CD8-positive, alpha-beta memory T cell (primary cell): ENCODE data around the gene PRH2. TPM values are rescaled to one million over a fixed set of nuclear protein-coding genes. Genes with fewer than 3 reads are reported as not detected.

Source experiments
- CTCF ChIA-PET: fragments of 350-600 bp; sonication (Branson Sonifier 250); formaldehyde crosslinking; loops from one replicate; lab custom pipeline; 2021; ENCODE audit warnings: antibody characterized with exemption; lab: Charles Lee
- POLR2A ChIA-PET: fragments of 350-600 bp; sonication (Branson Sonifier 250); formaldehyde crosslinking; loops from one replicate; lab custom pipeline; 2021; ENCODE audit warnings: antibody characterized with exemption; lab: Charles Lee
- DNase-seq, 5 donors: peaks; one replicate each; pipeline versions ENCODE4 v3.0.0 to v3.0.0-alpha.2; 2020 to 2022; ENCODE audit warnings: mixed read lengths in 1 of 5
- H3K27ac ChIP-seq: one replicate; pipeline ENCODE4 v1.7.0; 2013; ENCODE audit warnings: low read depth, mild to moderate bottlenecking, low read length, moderate library complexity
- H3K27me3 ChIP-seq: 2 replicates; pipeline ENCODE4 v1.7.0; 2013; ENCODE audit warnings: low read length, mild to moderate bottlenecking; ENCODE audit not compliant: insufficient read depth, poor library complexity, severe bottlenecking
- H3K36me3 ChIP-seq: 2 replicates; pipeline ENCODE4 v1.7.0; 2013; ENCODE audit warnings: mild to moderate bottlenecking, low read length, moderate library complexity; ENCODE audit not compliant: insufficient read depth
- H3K4me1 ChIP-seq: 2 replicates; pipeline ENCODE4 v1.7.0; 2013; ENCODE audit warnings: mild to moderate bottlenecking, low read length, moderate library complexity; ENCODE audit not compliant: insufficient read depth
- H3K4me3 ChIP-seq: 2 replicates; pipeline ENCODE4 v1.7.0; 2013; ENCODE audit warnings: mild to moderate bottlenecking, low read length
- H3K9me3 ChIP-seq: 2 replicates; pipeline ENCODE4 v1.7.0; 2013; ENCODE audit warnings: mild to moderate bottlenecking, low read length
- H3K27ac Mint-ChIP-seq, 8 donors: one replicate each; pipeline ENCODE4 v1.8.0; 2020 to 2021; ENCODE audit warnings: mixed read lengths in 8 of 8, mild to moderate bottlenecking in 6 of 8, inconsistent platforms in 3 of 8, moderate library complexity in 3 of 8
- H3K27me3 Mint-ChIP-seq, 2 donors: one replicate each; pipeline ENCODE4 v1.8.0; 2020 to 2021; ENCODE audit warnings: mixed read lengths in 2 of 2, mild to moderate bottlenecking in 1 of 2, moderate library complexity in 1 of 2
- H3K36me3 Mint-ChIP-seq, 3 donors: one replicate each; pipeline ENCODE4 v1.8.0; 2020 to 2021; ENCODE audit warnings: mixed read lengths in 3 of 3, inconsistent platforms in 1 of 3, mild to moderate bottlenecking in 1 of 3
- H3K4me1 Mint-ChIP-seq, 3 donors: one replicate each; pipeline ENCODE4 v1.8.0; 2020 to 2021; ENCODE audit warnings: mixed read lengths in 3 of 3, inconsistent platforms in 1 of 3, mild to moderate bottlenecking in 1 of 3
- H3K4me3 Mint-ChIP-seq, 7 donors: one replicate each; pipeline ENCODE4 v1.8.0; 2020 to 2021; ENCODE audit warnings: mixed read lengths in 7 of 7, mild to moderate bottlenecking in 6 of 7, moderate library complexity in 4 of 7, inconsistent platforms in 2 of 7
- H3K9me3 Mint-ChIP-seq, 5 donors: one replicate each; pipeline ENCODE4 v1.8.0; 2020 to 2022; ENCODE audit warnings: mixed read lengths in 5 of 5, mild to moderate bottlenecking in 3 of 5, moderate library complexity in 2 of 5, inconsistent platforms in 1 of 5
- polyA plus RNA-seq: library from polyadenylated mRNA; unstranded; fragments of 300-500 nt; fragmentation: Illumina TruSeq; gene quantifications from one replicate; pipeline ENCODE4 v1.2.3, GENCODE V29; 2021
- total RNA-seq, 2 experiments: library from RNA; stranded (reverse); gene quantifications; one replicate each; pipeline ENCODE4 v1.2.3, GENCODE V29; 2021

Gene PRH2
- total RNA-seq = not detected
- polyA plus RNA-seq = not detected

DNA sequence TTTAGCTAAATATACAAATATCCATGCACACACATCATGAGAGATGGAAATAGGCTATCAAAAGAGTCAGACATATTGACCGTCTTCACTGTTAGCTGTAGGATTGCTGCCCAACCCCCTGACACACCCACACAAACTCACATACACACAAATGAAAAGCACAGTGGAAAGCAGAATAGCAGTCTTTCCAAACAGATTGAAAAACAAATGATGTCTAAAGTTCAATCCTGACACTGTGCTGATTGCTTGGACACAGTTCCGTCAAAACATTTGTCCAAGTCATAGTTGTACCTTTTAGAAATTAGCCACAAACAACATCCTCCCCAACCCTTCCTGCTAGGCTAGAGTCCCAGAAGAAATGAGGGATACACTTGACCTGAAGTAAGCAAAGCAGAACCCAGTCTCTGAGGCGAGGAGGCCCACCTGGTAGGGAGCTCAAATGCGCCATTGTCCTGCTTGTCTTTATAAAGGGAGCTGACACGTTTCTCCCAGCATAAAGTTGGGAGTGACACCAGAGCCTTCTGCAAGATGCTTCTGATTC is at the start of gene PRH2:
Gene PRH2, plus strand, starts transcription at position 491 of the 541 bp plus-strand sequence. Its CDS starts 38 bp downstream, at position 529.
- POLR2A ChIA-PET = interaction anchor here (0.6 kb wide), 1 partner anchor 305 kb away, joined by 5 read pairs; no protein-coding TSS in a partner anchor

GRCh38 chr12:10884086-10884725 is 44.8 kb upstream of the PRH2 start, which contains the start of gene PRH1:
Gene PRH1 (minus strand): TSS chr12:10884255. CDS start chr12:10884217, 38 bp downstream.
- no peaks in the 10 kb centered on the region for H3K9me3 Mint-ChIP-seq
- POLR2A ChIA-PET = no interaction called here
- H3K36me3 ChIP-seq = no peaks in the 10 kb centered on the region
- no peak within 1 kb of the TSS for H3K4me3 Mint-ChIP-seq
- H3K4me3 ChIP-seq = no peak within 1 kb of the TSS
- CTCF ChIA-PET = no interaction called here
- H3K27me3 ChIP-seq = no peaks in the 10 kb centered on the region
- no peaks in the 10 kb centered on the region for H3K4me1 ChIP-seq
- H3K4me1 Mint-ChIP-seq = peaks cover 0 to 5% (median 0%) of the 10 kb centered on the region in 3 donors
- H3K27ac Mint-ChIP-seq = peak within 1 kb of the TSS in 1 of 8 donors; percentile 17
- H3K27me3 Mint-ChIP-seq = no peaks in the 10 kb centered on the region
- no peak within 1 kb of the TSS for H3K27ac ChIP-seq
- DNase-seq = no peak
- H3K9me3 ChIP-seq = no peaks in the 10 kb centered on the region
- peaks cover 9 to 26% (median 14%) of the 10 kb centered on the region in 3 donors for H3K36me3 Mint-ChIP-seq

More for the DNA sequence above, at the start of gene PRH2:
- H3K27ac Mint-ChIP-seq = peak within 1 kb of the TSS in 1 of 8 donors; percentile 7
- no peaks in the 10 kb centered on the region for H3K9me3 ChIP-seq
- peaks cover 0 to 17% (median 5%) of the 10 kb centered on the region in 3 donors for H3K36me3 Mint-ChIP-seq
- no peaks in the 10 kb centered on the region for H3K27me3 Mint-ChIP-seq
- no peaks in the 10 kb centered on the region for H3K27me3 ChIP-seq
- H3K4me1 ChIP-seq = no peaks in the 10 kb centered on the region
- DNase-seq = no peak
- H3K9me3 Mint-ChIP-seq = no peaks in the 10 kb centered on the region
- H3K36me3 ChIP-seq = no peaks in the 10 kb centered on the region
- CTCF ChIA-PET = no interaction called here
- H3K4me1 Mint-ChIP-seq = no peaks in the 10 kb centered on the region
- no peak within 1 kb of the TSS for H3K4me3 Mint-ChIP-seq
- H3K27ac ChIP-seq = no peak within 1 kb of the TSS
- H3K4me3 ChIP-seq = no peak within 1 kb of the TSS

DNA sequence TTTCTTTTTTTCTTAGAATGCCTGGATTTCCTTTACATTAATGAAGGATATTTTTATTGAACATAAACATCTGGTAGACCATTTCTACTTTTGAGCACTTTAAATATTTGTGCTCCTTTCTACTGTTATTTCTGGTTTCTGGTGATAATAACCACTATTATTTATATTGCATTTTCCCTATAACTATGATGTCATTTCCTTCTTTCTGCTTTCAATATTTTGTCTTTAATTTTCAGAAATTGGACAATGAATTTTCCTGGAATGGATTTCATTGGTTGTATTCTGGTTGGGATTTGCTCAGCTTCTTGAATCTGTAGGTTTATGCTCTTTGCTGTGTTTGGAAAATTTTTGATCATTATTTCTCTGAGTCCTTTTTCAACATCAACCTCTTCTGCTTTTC is 39.8 kb upstream of the PRH2 start:
- Mint-ChIP-seq H3K27me3 (no peaks in the 10 kb centered on the region), H3K9me3 (peaks cover 0 to 4% (median 0%) of the 10 kb centered on the region in 5 donors)

DNA sequence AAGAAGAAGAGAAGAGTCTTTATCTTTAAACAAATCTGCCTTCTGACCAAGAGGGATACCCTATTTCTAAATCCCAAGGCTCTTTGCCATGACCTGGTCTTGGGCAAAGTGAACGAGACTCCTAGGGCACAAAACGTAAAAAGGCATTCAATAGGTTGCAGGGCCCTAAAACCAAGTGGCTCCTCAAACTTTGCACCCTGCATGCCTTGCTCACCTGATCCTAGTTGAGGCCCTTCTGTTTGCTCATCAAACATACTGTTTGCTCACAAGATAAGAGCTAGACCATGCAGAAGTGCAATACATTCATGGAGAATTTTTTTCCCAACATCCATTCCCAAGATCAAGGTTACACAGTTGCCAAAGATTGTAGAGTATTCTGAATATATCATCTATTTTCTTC is 37.1 kb upstream of the PRH2 start:
- H3K36me3 ChIP-seq = no peaks in the 10 kb centered on the region
- Mint-ChIP-seq H3K9me3 (peaks cover 0 to 4% (median 0%) of the 10 kb centered on the region in 5 donors), H3K27me3 (no peaks in the 10 kb centered on the region), H3K27ac (no peak overlapping the region), H3K36me3 (peaks cover 8 to 32% (median 21%) of the 10 kb centered on the region in 3 donors), H3K4me3 (no peak overlapping the region), H3K4me1 (peaks cover 0 to under 1% (median 0%) of the 10 kb centered on the region in 3 donors)
- DNase-seq = no peak
- no peaks in the 10 kb centered on the region for H3K9me3 ChIP-seq
- CTCF ChIA-PET = no interaction called here
- no peak overlapping the region for H3K27ac ChIP-seq
- no peaks in the 10 kb centered on the region for H3K27me3 ChIP-seq
- no peak overlapping the region for H3K4me3 ChIP-seq
- H3K4me1 ChIP-seq = no peaks in the 10 kb centered on the region
- POLR2A ChIA-PET = no interaction called here

More for the DNA sequence above, 39.8 kb upstream of the PRH2 start:
- no peak overlapping the region for H3K27ac Mint-ChIP-seq
- Histone ChIP-seq H3K27me3 (no peaks in the 10 kb centered on the region), H3K9me3 (no peaks in the 10 kb centered on the region), H3K36me3 (no peaks in the 10 kb centered on the region), H3K27ac (no peak overlapping the region), H3K4me3 (no peak overlapping the region), H3K4me1 (no peaks in the 10 kb centered on the region)
- DNase-seq = no peak
- peaks cover 0 to 5% (median 0%) of the 10 kb centered on the region in 3 donors for H3K4me1 Mint-ChIP-seq
- peaks cover 4 to 26% (median 16%) of the 10 kb centered on the region in 3 donors for H3K36me3 Mint-ChIP-seq
- no peak overlapping the region for H3K4me3 Mint-ChIP-seq
- ChIA-PET POLR2A (no interaction called here), CTCF (no interaction called here)

GRCh38 chr12:10896854-10897253 is 32.2 kb upstream of the PRH2 start:
- no peak overlapping the region for H3K4me3 Mint-ChIP-seq
- CTCF ChIA-PET = no interaction called here
- H3K4me3 ChIP-seq = no peak overlapping the region
- H3K9me3 Mint-ChIP-seq = peaks cover 0 to 12% (median 4%) of the 10 kb centered on the region in 5 donors
- H3K9me3 ChIP-seq = no peaks in the 10 kb centered on the region
- H3K36me3 ChIP-seq = no peaks in the 10 kb centered on the region
- no peaks in the 10 kb centered on the region for H3K27me3 Mint-ChIP-seq
- H3K36me3 Mint-ChIP-seq = peaks cover 14 to 61% (median 15%) of the 10 kb centered on the region in 3 donors
- DNase-seq = no peak
- no peak overlapping the region for H3K27ac Mint-ChIP-seq
- POLR2A ChIA-PET = no interaction called here
- no peak overlapping the region for H3K27ac ChIP-seq
- no peaks in the 10 kb centered on the region for H3K27me3 ChIP-seq
- peaks cover 0 to 2% (median 0%) of the 10 kb centered on the region in 3 donors for H3K4me1 Mint-ChIP-seq
- no peaks in the 10 kb centered on the region for H3K4me1 ChIP-seq

DNA sequence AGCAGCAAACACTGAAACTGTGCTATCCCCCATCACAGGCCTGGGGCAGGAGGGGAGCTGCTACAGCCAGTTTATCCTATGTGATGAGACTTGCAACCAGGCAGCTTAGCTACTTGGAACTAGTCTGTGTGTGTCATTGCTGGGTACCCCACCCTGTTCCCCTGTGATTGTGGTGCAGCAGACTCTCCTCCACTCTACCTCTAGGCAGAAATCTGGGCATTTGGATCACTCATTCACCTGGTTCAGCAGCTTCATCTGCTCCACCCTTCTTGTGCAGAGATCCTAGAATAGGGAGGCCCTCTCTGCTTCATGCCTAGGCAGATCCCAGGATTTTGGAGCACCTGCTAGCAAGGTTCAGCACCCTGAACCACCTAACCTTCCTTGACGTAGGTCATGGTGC is 28.5 kb upstream of the PRH2 start:
- Mint-ChIP-seq H3K27ac (no peak overlapping the region), H3K4me1 (peaks cover 0 to 2% (median 0%) of the 10 kb centered on the region in 3 donors)

GRCh38 chr12:10900972-10901371 is 28.1 kb upstream of the PRH2 start:
- ChIA-PET CTCF (no interaction called here), POLR2A (no interaction called here)
- Mint-ChIP-seq H3K9me3 (peaks cover 31 to 52% (median 34%) of the 10 kb centered on the region in 5 donors), H3K4me1 (peaks cover 0 to 2% (median 0%) of the 10 kb centered on the region in 3 donors), H3K4me3 (no peak overlapping the region), H3K27ac (no peak overlapping the region), H3K27me3 (no peaks in the 10 kb centered on the region), H3K36me3 (peaks cover 8 to 71% (median 26%) of the 10 kb centered on the region in 3 donors)
- H3K36me3 ChIP-seq = no peaks in the 10 kb centered on the region
- no peak overlapping the region for H3K27ac ChIP-seq
- H3K4me1 ChIP-seq = no peaks in the 10 kb centered on the region
- H3K9me3 ChIP-seq = peaks cover 7% of the 10 kb centered on the region
- DNase-seq = no peak
- no peak overlapping the region for H3K4me3 ChIP-seq
- no peaks in the 10 kb centered on the region for H3K27me3 ChIP-seq

More for the DNA sequence above, 28.5 kb upstream of the PRH2 start:
- Histone ChIP-seq H3K27ac (no peak overlapping the region), H3K4me3 (no peak overlapping the region), H3K4me1 (no peaks in the 10 kb centered on the region), H3K27me3 (no peaks in the 10 kb centered on the region), H3K9me3 (peaks cover 7% of the 10 kb centered on the region), H3K36me3 (no peaks in the 10 kb centered on the region)
- Mint-ChIP-seq H3K36me3 (peaks cover 8 to 71% (median 26%) of the 10 kb centered on the region in 3 donors), H3K4me3 (no peak overlapping the region), H3K27me3 (no peaks in the 10 kb centered on the region), H3K9me3 (peaks cover 30 to 47% (median 34%) of the 10 kb centered on the region in 5 donors)
- no peak for DNase-seq
- CTCF ChIA-PET = no interaction called here
- POLR2A ChIA-PET = no interaction called here

DNA sequence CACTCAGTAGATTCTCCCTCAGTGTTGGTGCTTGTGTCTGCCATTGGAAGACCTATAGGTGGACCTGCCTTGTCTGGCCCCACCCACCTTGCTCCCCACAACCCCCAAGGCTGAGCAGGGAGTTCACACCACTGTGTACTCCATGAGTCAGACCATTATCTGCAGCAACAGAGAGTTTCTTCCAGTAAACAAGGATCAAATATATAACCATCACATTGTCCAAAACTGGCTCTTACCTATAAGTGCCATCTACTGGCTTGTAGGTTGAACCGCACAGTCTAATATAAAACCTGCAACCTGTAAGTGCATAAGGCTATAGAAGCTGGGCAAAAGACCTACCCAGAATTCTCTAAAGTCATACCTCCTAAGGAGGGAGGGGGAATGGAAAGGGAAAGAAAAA is 27.6 kb upstream of the PRH2 start:
- Histone ChIP-seq H3K4me3 (no peak overlapping the region), H3K4me1 (no peaks in the 10 kb centered on the region), H3K9me3 (peaks cover 7% of the 10 kb centered on the region), H3K36me3 (no peaks in the 10 kb centered on the region), H3K27ac (no peak overlapping the region), H3K27me3 (no peaks in the 10 kb centered on the region)
- ChIA-PET POLR2A (no interaction called here), CTCF (no interaction called here)
- Mint-ChIP-seq H3K4me3 (no peak overlapping the region), H3K27ac (no peak overlapping the region), H3K27me3 (no peaks in the 10 kb centered on the region), H3K36me3 (peaks cover 8 to 72% (median 26%) of the 10 kb centered on the region in 3 donors), H3K9me3 (peaks cover 31 to 54% (median 35%) of the 10 kb centered on the region in 5 donors), H3K4me1 (peaks cover 0 to 2% (median 0%) of the 10 kb centered on the region in 3 donors)
- no peak for DNase-seq
